Right lobe of liver (tissue), 6 donors: Measurements from ENCODE around the gene PLXNB2. TPM values are rescaled to one million over a fixed set of nuclear protein-coding genes. Genes with fewer than 3 reads are reported as not detected.
A peak's percentile ranks its signal among the peaks of the same experiment; 100 is the strongest.

Experiments used
- ATAC-seq, 4 donors: fragments of 200-7000 bp; cut with Tn5 transposase; one replicate each; pipeline ENCODE4 v1.9.1; 2020; ENCODE audit warnings: mild to moderate bottlenecking in 4 of 4, moderate library complexity in 4 of 4
- DNase-seq, 3 donors: peaks; one replicate each; pipeline ENCODE4 v3.0.0-alpha.2; 2020
- H3K27ac ChIP-seq, 3 donors: fragments of 200-600 bp; one replicate each; pipeline ENCODE4 v1.8.0; 2022
- H3K27me3 ChIP-seq, 2 donors: fragments of 200-600 bp; one replicate each; pipeline ENCODE4 v1.8.0; 2022
- H3K36me3 ChIP-seq, 4 donors: fragments of 200-600 bp; sonication (generic) in 1 of 4; one replicate each; pipeline versions ENCODE4 v1.5.1 to v1.8.0; 2017 to 2022; ENCODE audit warnings: control low read depth in 1 of 4
- H3K4me1 ChIP-seq, 4 donors: fragments of 200-600 bp; sonication (generic) in 1 of 4; one replicate each; pipeline versions ENCODE4 v1.5.1 to v1.8.0; 2017 to 2022; ENCODE audit warnings: control low read depth in 1 of 4
- H3K4me3 ChIP-seq, 3 donors: fragments of 200-600 bp; one replicate each; pipeline ENCODE4 v1.8.0; 2022
- H3K9me3 ChIP-seq, 4 donors: fragments of 200-600 bp; sonication (generic) in 1 of 4; one replicate each; pipeline versions ENCODE4 v1.5.1 to v1.8.0; 2017 to 2022; ENCODE audit warnings: control low read depth in 1 of 4
- CTCF ChIP-seq, 4 donors: fragments of 200-600 bp in 3 of 4; fragments of 450-650 bp in 1 of 4; IDR thresholded peaks; one replicate each; pipeline versions ENCODE4 v1.5.1 to v1.8.0; 2016 to 2022; ENCODE audit warnings: antibody characterized with exemption in 4 of 4, mild to moderate bottlenecking in 2 of 4
- POLR2A ChIP-seq: fragments of 450-650 bp; IDR thresholded peaks from one replicate; pipeline ENCODE4 v1.6.1; 2017; ENCODE audit warnings: antibody characterized with exemption, mild to moderate bottlenecking
- WGBS: methylation state at CpG from one replicate; pipeline ENCODE4 v1.1.6; 2018; ENCODE audit warnings: low coverage, low lambda C conversion rate; ENCODE audit not compliant: insufficient coverage; ENCODE audit errors: missing lambda C conversion rate; 5-methylcytosine and 5-hydroxymethylcytosine counted together
- intact Hi-C, 2 donors: fragments of 100-400 bp; cut with DNase I; formaldehyde crosslinking; loops; one replicate each; pipeline versions ENCODE4 v1.11.2 to v1.14.1; 2022
- total RNA-seq, 6 experiments: library from RNA; depleted of rRNA in 2 of 6; stranded (reverse); fragments of >200 nt in 2 of 6; fragmentation: NEBNext Ultra II Directional in 3 of 6; extraction: Animal tissue kit (Norgen Biotek cat#: 25700) in 3 of 6; gene quantifications; one replicate each; pipeline versions ENCODE4 v1.1.0 to v1.2.4, GENCODE V29; 2016 to 2023
- donor health status: DM: no; HTN: yes; CAD: no.
- donor health status: DM: no; HTN: no; CAD: no.
- donor health status: DM: no; HTN: no; CAD: no.
- donor health status: DM: no; HTN: yes; CAD: no.
- donor health status: DM: no; HTN: yes; CAD: no.

The PLXNB2 gene
- total RNA-seq, 6 experiments from 2014 or later, result 154 to 181 (median 161) TPM

GRCh38 chr22:50261615-50262459 is 45.6 kb downstream of the PLXNB2 start, which contains the start of gene MAPK12:
TSS of gene MAPK12 (minus strand) at chr22:50261683. CDS start at chr22:50261509, 174 bp downstream.
- Histone ChIP-seq H3K4me3 (peak within 1 kb of the TSS; percentile 37 to 48 (median 42)), H3K27ac (no peak within 1 kb of the TSS), H3K36me3 (no peaks in the 10 kb centered on the region), H3K9me3 (no peaks in the 10 kb centered on the region), H3K27me3 (no peaks in the 10 kb centered on the region), H3K4me1 (peaks cover 0 to 24% (median 8%) of the 10 kb centered on the region in 4 donors)
- intact Hi-C loops, result no loop called here
- 18% methylated on average over 5 of the region's 61 CpGs for WGBS
- DNase-seq (no peak), ATAC-seq (peak in 3 of 4 donors; percentile 9 to 27 (median 17))
- TF ChIP-seq POLR2A (no peak), CTCF (IDR thresholded peaks at IDR 0.05) (no peak)

- H3K9me3 ChIP-seq, result no peaks in the 10 kb centered on the region
- TF ChIP-seq CTCF (IDR thresholded peaks at IDR 0.05), result no peak
- no peak for TF ChIP-seq POLR2A
- no peaks in the 10 kb centered on the region for H3K36me3 ChIP-seq
- ATAC-seq (peak in 3 of 4 donors; percentile 0 to 1 (median 1)), DNase-seq (no peak)
- H3K4me3 ChIP-seq, result peak overlapping the region; percentile 37 to 48 (median 42)
- H3K27me3 ChIP-seq, result no peaks in the 10 kb centered on the region
- intact Hi-C loops, result no loop called here
- H3K27ac ChIP-seq, result no peak overlapping the region
- 20% methylated on average over 1 of the region's 92 CpGs for WGBS
- H3K4me1 ChIP-seq, result peaks cover 0 to 24% (median 8%) of the 10 kb centered on the region in 4 donors
Measured at GRCh38 chr22:50260801-50261614, 46.4 kb downstream of the PLXNB2 start.

GRCh38 chr22:50260434-50260800 is 47.0 kb downstream of the PLXNB2 start:
- no peaks in the 10 kb centered on the region for H3K27me3 ChIP-seq
- intact Hi-C loops, result no loop called here
- ATAC-seq, result no peak
- H3K27ac ChIP-seq, result no peak overlapping the region
- no peaks in the 10 kb centered on the region for H3K36me3 ChIP-seq
- DNase-seq, result no peak
- no CpG with 5 or more reads among the region's 11 CpGs for WGBS
- H3K4me1 ChIP-seq, result peaks cover 0 to 24% (median 8%) of the 10 kb centered on the region in 4 donors
- no peaks in the 10 kb centered on the region for H3K9me3 ChIP-seq
- TF ChIP-seq POLR2A (no peak), CTCF (IDR thresholded peaks at IDR 0.05) (no peak)
- peak overlapping the region in 2 of 3 donors; percentile 42 to 48 for H3K4me3 ChIP-seq

GRCh38 chr22:50259302-50259701 is 48.1 kb downstream of the PLXNB2 start:
- Histone ChIP-seq H3K27me3 (no peaks in the 10 kb centered on the region), H3K4me3 (no peak overlapping the region), H3K9me3 (no peaks in the 10 kb centered on the region), H3K4me1 (peaks cover 0 to 24% (median 8%) of the 10 kb centered on the region in 4 donors), H3K36me3 (no peaks in the 10 kb centered on the region), H3K27ac (no peak overlapping the region)
- intact Hi-C loops, result no loop called here
- ATAC-seq (no peak), DNase-seq (no peak)
- WGBS, result 96% methylated on average over 11 of the region's 15 CpGs
- no peak for TF ChIP-seq POLR2A
- TF ChIP-seq CTCF (IDR thresholded peaks at IDR 0.05), result no peak
